HepG2 (cell line): ENCODE results near the gene MAN2A2. TPM values are rescaled to one million over a fixed set of nuclear protein-coding genes. Genes with fewer than 3 reads are reported as not detected.

ENCODE experiments used
- ATAC-seq: fragments of 200-7000 bp; cut with Tn5 transposase; 3 replicates; pipeline ENCODE4 v1.9.1; 2020; ENCODE audit warnings: mild to moderate bottlenecking, moderate library complexity
- BruUV-seq: library from RNA; stranded (reverse); fragments of 400-500 nt; replicated peaks from 2 replicates; lab custom pipeline; 2021; lab: Mats Ljungman, UMichigan
- CTCF ChIA-PET: fragments of 300-600 bp; formaldehyde crosslinking; extraction: SDS; loops from one replicate; lab custom pipeline; 2021; ENCODE audit warnings: low total read pairs, inconsistent platforms, low intra/inter-chr PET ratio; lab: Yijun Ruan, JAX
- POLR2A ChIA-PET: fragments of 350-600 bp; sonication (Branson Sonifier 250); formaldehyde crosslinking; loops from one replicate; lab custom pipeline; 2020; ENCODE audit warnings: antibody characterized with exemption, inconsistent platforms; lab: Yijun Ruan, JAX
- DNase-seq: peaks from one replicate; pipeline ENCODE4 v3.0.0-alpha.2; 2015; ENCODE audit warnings: low spot score
- FAIRE-seq: peaks from 3 replicates; lab custom pipeline; 2011; peaks lifted over from hg19 to GRCh38; lab: Jason Lieb, UNC
- H2AFZ ChIP-seq: one replicate; pipeline ENCODE4 v1.6.1; 2011; ENCODE audit warnings: low read length, inconsistent platforms
- H3K27ac ChIP-seq: fragments of 300-600 bp; 3 replicates; pipeline ENCODE4 v1.8.0; 2011; ENCODE audit warnings: mixed run types, mild to moderate bottlenecking, mixed read lengths, low read length, inconsistent platforms; ENCODE audit not compliant: insufficient read depth; ENCODE audit errors: extremely low read length
- H3K27me3 ChIP-seq, 2 experiments: fragments of 200-600 bp in 1 of 2; 2 replicates in 1 of 2; 3 replicates in 1 of 2; pipeline versions ENCODE4 v1.6.0 to v1.8.0; 2011; ENCODE audit warnings: low read length in 2 of 2, mild to moderate bottlenecking in 2 of 2, moderate library complexity in 2 of 2, inconsistent platforms in 1 of 2; ENCODE audit not compliant: insufficient read depth in 2 of 2, control insufficient read depth in 1 of 2
- H3K36me3 ChIP-seq, 2 experiments: fragments of 200-600 bp in 1 of 2; replicated peaks in 1 of 2; 2 replicates in 1 of 2; 3 replicates in 1 of 2; pipeline versions ENCODE4 v1.5.1 to v1.8.0; 2011; ENCODE audit warnings: low read length in 2 of 2, inconsistent platforms in 1 of 2; ENCODE audit not compliant: insufficient read depth in 2 of 2, control insufficient read depth in 1 of 2
- H3K4me1 ChIP-seq: 2 replicates; pipeline ENCODE4 v1.5.1; 2012; ENCODE audit warnings: low read length, inconsistent platforms; ENCODE audit not compliant: insufficient read depth
- H3K4me2 ChIP-seq: 2 replicates; pipeline ENCODE4 v1.6.0; 2011; ENCODE audit warnings: low read depth, low read length, inconsistent platforms
- H3K4me3 ChIP-seq, 3 experiments: fragments of 200-600 bp in 1 of 3; sonication (generic), shearing (Covaris generic) in 1 of 3; replicated peaks in 1 of 3; 2 replicates each; pipeline ENCODE4 v1.5.1; 2011 to 2016; ENCODE audit warnings: low read length in 3 of 3, inconsistent platforms in 2 of 3, low read depth in 2 of 3, mild to moderate bottlenecking in 2 of 3, control low read depth in 1 of 3, mixed read lengths in 1 of 3; ENCODE audit not compliant: insufficient read depth in 1 of 3
- H3K79me2 ChIP-seq: one replicate; pipeline ENCODE4 v1.6.1; 2011; ENCODE audit warnings: low read length, inconsistent platforms; ENCODE audit not compliant: insufficient read depth
- H3K9ac ChIP-seq: 2 replicates; pipeline ENCODE4 v1.6.0; 2011; ENCODE audit warnings: mild to moderate bottlenecking, low read depth, low read length, inconsistent platforms; ENCODE audit not compliant: insufficient read depth
- H3K9me3 ChIP-seq: 2 replicates; pipeline ENCODE4 v1.5.1; 2012; ENCODE audit warnings: mild to moderate bottlenecking, low read length
- H4K20me1 ChIP-seq: 2 replicates; pipeline ENCODE4 v1.6.0; 2011; ENCODE audit warnings: inconsistent platforms, mild to moderate bottlenecking, low read length, moderate library complexity; ENCODE audit not compliant: insufficient read depth
- ARID2 ChIP-seq: sonication (generic); formaldehyde crosslinking; IDR thresholded peaks from 2 replicates; pipeline ENCODE4 v1.8.1; 2022; ENCODE audit warnings: mild to moderate bottlenecking, missing genetic modification reagents, borderline replicate concordance
- HMG20A ChIP-seq: IDR thresholded peaks from 2 replicates; pipeline ENCODE4 v1.6.1; 2016; ENCODE audit warnings: borderline replicate concordance
- HNF4A ChIP-seq: sonication (generic); formaldehyde crosslinking; IDR thresholded peaks from 2 replicates; pipeline ENCODE4 v1.4.0; 2020; ENCODE audit warnings: missing genetic modification reagents
- MED8 ChIP-seq: sonication (generic); formaldehyde crosslinking; IDR thresholded peaks from 2 replicates; pipeline ENCODE4 v1.8.1; 2023; ENCODE audit warnings: mild to moderate bottlenecking, missing genetic modification reagents; ENCODE audit not compliant: insufficient replicate concordance
- NCOR1 ChIP-seq: fragments of 200-600 bp; sonication (generic); IDR thresholded peaks from 2 replicates; pipeline ENCODE4 v1.7.0; 2017; ENCODE audit warnings: antibody characterized with exemption, low read length, borderline replicate concordance
- NRL ChIP-seq: sonication (generic); formaldehyde crosslinking; IDR thresholded peaks from 2 replicates; pipeline ENCODE4 v1.5.0; 2020; ENCODE audit warnings: missing genetic modification reagents, mild to moderate bottlenecking, moderate library complexity, borderline replicate concordance
- PREB ChIP-seq: sonication (generic); formaldehyde crosslinking; IDR thresholded peaks from 2 replicates; pipeline ENCODE4 v1.4.0; 2020; ENCODE audit warnings: missing genetic modification reagents
- RNF2 ChIP-seq: fragments of 450-650 bp; conservative IDR thresholded peaks from 2 replicates; pipeline ENCODE4 v1.6.1; 2016; ENCODE audit warnings: low read depth
- SP2 ChIP-seq: sonication (generic); formaldehyde crosslinking; IDR thresholded peaks from 2 replicates; pipeline ENCODE4 v1.5.1; 2020; ENCODE audit warnings: mild to moderate bottlenecking, missing genetic modification reagents
- U2AF2 ChIP-seq: fragments of 200-400 bp; formaldehyde crosslinking; IDR thresholded peaks from 2 replicates; pipeline ENCODE4 v1.6.1; 2017; ENCODE audit warnings: low read depth, mild to moderate bottlenecking, low read length
- ZBTB44 ChIP-seq: sonication (generic); formaldehyde crosslinking; IDR thresholded peaks from 2 replicates; pipeline ENCODE4 v1.4.0; 2020; ENCODE audit warnings: missing genetic modification reagents
- ZNF10 ChIP-seq: sonication (generic); formaldehyde crosslinking; IDR thresholded peaks from 2 replicates; pipeline ENCODE4 v1.4.0; 2020; ENCODE audit warnings: mild to moderate bottlenecking, low read depth, missing genetic modification reagents, borderline replicate concordance
- ZNF230 ChIP-seq: sonication (generic); formaldehyde crosslinking; IDR thresholded peaks from 2 replicates; pipeline ENCODE4 v1.4.0; 2020; ENCODE audit warnings: mild to moderate bottlenecking, missing genetic modification reagents
- ZNF850 ChIP-seq: sonication (generic); formaldehyde crosslinking; conservative IDR thresholded peaks from 2 replicates; pipeline ENCODE4 v1.9.0; 2021; ENCODE audit warnings: mild to moderate bottlenecking, missing genetic modification reagents
- WGBS: methylation state at CpG from one replicate; pipeline ENCODE4 v1.1.6; 2017; ENCODE audit warnings: low lambda C conversion rate; 5-methylcytosine and 5-hydroxymethylcytosine counted together
- in situ Hi-C: cut with HindIII; loops from 2 replicates; pipeline ENCODE4 v1.10.0; 2017; ENCODE audit warnings: low pct_unique_long_range_greater_than_20kb; ENCODE audit not compliant: extremely low pct_ligation_motif_present
- intact Hi-C: fragments of 100-400 bp; cut with micrococcal nuclease; formaldehyde crosslinking; loops from one replicate; pipeline ENCODE4 v1.10.0; 2022; ENCODE audit not compliant: unreplicated experiment
- polyA plus RNA-seq, 8 experiments: library from polyadenylated mRNA; depleted of rRNA in 3 of 8; stranded (reverse) in 7 of 8; unstranded in 1 of 8; fragments of >200 nt; fragmentation: Illumina TruSeq in 4 of 8; extraction: Trizol in 4 of 8; gene quantifications; 2 replicates each; pipeline versions ENCODE4 v1.2.1 to v1.2.3, GENCODE V29; 2011 to 2016; ENCODE audit warnings: low read depth in 4 of 8, missing spikeins in 1 of 8, mixed read lengths in 1 of 8; ENCODE audit not compliant: insufficient read depth in 1 of 8
- total RNA-seq, 5 experiments: library from RNA; depleted of rRNA; stranded (reverse); fragments of >200 nt; fragmentation: Illumina TruSeq; extraction: Trizol; gene quantifications; 2 replicates each; pipeline ENCODE4 v1.2.3, GENCODE V29; 2016; ENCODE audit warnings: low read depth in 1 of 5
- TF ChIP-seq, protein P1 (sequence below): sonication (generic); formaldehyde crosslinking; IDR thresholded peaks from 2 replicates; pipeline ENCODE4 v1.4.0; 2020; ENCODE audit warnings: mild to moderate bottlenecking, missing genetic modification reagents, borderline replicate concordance

Gene MAN2A2
- total and polyA plus RNA-seq, 2 of the 13 experiments (the other 11 are each of a cell fraction or from before 2014, with no cell fraction given) = 17.5 to 51.5 TPM

DNA sequence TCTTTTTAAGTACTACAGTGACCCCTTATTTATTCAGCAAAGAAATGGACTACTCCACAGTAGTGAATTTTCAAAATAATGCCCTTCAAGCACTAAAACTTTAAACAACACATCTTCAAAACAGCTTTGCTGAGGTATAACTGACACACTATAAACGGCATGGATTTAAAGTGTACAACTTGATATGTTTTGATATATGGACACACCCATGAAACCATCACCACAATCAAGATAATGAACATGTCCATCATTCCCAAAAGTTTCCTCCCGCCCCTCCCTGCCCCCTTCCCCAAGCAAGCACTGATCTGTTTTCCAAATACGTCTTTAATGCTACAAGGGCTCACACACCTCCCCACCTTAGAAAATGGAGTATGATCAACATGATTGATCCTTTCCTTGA is 36.3 kb upstream of the MAN2A2 start:
- BruUV-seq = no TSS peak
- no peak for TF ChIP-seq HMG20A (CRISPR knock-in tag)
- no peak for TF ChIP-seq NRL
- TF ChIP-seq ZNF10 (CRISPR knock-in tag) = no peak
- TF ChIP-seq RNF2 = no peak
- no peak for TF ChIP-seq U2AF2
- no peak for TF ChIP-seq ZNF850 (CRISPR knock-in tag)
- TF ChIP-seq, protein P1, sequence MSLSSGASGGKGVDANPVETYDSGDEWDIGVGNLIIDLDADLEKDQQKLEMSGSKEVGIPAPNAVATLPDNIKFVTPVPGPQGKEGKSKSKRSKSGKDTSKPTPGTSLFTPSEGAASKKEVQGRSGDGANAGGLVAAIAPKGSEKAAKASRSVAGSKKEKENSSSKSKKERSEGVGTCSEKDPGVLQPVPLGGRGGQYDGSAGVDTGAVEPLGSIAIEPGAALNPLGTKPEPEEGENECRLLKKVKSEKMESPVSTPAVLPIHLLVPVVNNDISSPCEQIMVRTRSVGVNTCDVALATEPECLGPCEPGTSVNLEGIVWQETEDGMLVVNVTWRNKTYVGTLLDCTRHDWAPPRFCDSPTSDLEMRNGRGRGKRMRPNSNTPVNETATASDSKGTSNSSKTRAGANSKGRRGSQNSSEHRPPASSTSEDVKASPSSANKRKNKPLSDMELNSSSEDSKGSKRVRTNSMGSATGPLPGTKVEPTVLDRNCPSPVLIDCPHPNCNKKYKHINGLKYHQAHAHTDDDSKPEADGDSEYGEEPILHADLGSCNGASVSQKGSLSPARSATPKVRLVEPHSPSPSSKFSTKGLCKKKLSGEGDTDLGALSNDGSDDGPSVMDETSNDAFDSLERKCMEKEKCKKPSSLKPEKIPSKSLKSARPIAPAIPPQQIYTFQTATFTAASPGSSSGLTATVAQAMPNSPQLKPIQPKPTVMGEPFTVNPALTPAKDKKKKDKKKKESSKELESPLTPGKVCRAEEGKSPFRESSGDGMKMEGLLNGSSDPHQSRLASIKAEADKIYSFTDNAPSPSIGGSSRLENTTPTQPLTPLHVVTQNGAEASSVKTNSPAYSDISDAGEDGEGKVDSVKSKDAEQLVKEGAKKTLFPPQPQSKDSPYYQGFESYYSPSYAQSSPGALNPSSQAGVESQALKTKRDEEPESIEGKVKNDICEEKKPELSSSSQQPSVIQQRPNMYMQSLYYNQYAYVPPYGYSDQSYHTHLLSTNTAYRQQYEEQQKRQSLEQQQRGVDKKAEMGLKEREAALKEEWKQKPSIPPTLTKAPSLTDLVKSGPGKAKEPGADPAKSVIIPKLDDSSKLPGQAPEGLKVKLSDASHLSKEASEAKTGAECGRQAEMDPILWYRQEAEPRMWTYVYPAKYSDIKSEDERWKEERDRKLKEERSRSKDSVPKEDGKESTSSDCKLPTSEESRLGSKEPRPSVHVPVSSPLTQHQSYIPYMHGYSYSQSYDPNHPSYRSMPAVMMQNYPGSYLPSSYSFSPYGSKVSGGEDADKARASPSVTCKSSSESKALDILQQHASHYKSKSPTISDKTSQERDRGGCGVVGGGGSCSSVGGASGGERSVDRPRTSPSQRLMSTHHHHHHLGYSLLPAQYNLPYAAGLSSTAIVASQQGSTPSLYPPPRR (CRISPR knock-in tag) = no peak
- no peak for TF ChIP-seq NCOR1
- TF ChIP-seq ARID2 = no peak
- TF ChIP-seq HNF4A = no peak
- TF ChIP-seq ZNF230 = no peak
- TF ChIP-seq MED8 (CRISPR knock-in tag) = no peak
- no peak for TF ChIP-seq ZBTB44 (CRISPR knock-in tag)
- no peak for TF ChIP-seq SP2
- TF ChIP-seq PREB (CRISPR knock-in tag) = no peak
- TF ChIP-seq, all 625 proteins: peak for 0

More for the DNA sequence above, 36.3 kb upstream of the MAN2A2 start:
- H3K27ac ChIP-seq = no peak overlapping the region
- no peaks in the 10 kb centered on the region for H3K9me3 ChIP-seq
- no peak overlapping the region for H3K4me2 ChIP-seq
- in situ Hi-C loops = no loop called here
- peaks cover 73% of the 10 kb centered on the region for H3K4me1 ChIP-seq
- H2AFZ ChIP-seq = no peak overlapping the region
- no peak overlapping the region for H3K4me3 ChIP-seq
- no peak overlapping the region for H3K9ac ChIP-seq
- intact Hi-C loops = no loop called here
- ChIA-PET POLR2A (no interaction called here), CTCF (no interaction called here)
- ATAC-seq (no peak), DNase-seq (no peak), FAIRE-seq (no peak)
- H3K36me3 ChIP-seq = no peaks in the 10 kb centered on the region
- no peaks in the 10 kb centered on the region for H3K79me2 ChIP-seq
- H3K27me3 ChIP-seq = peaks cover 0 to 62% of the 10 kb centered on the region in 2 experiments
- 54% methylated on average over 3 of the region's 3 CpGs for WGBS
- H4K20me1 ChIP-seq = no peaks in the 10 kb centered on the region
